Dermis microvascular lymphatic vessel endothelial cell (primary cell): ENCODE results near the gene ARHGAP18. TPM values are rescaled to one million over a fixed set of nuclear protein-coding genes. Genes with fewer than 3 reads are reported as not detected.
A peak's percentile ranks its signal among the peaks of the same experiment; 100 is the strongest.

ENCODE experiments used
- DNase-seq, 2 donors: peaks; one replicate each; pipeline versions ENCODE4 v3.0.0 to v3.0.0-alpha.2; 2010; ENCODE audit warnings: low read depth in 2 of 2
- total RNA-seq: library from RNA; depleted of rRNA; stranded (reverse); fragments of >200 nt; gene quantifications from 2 replicates; pipeline ENCODE4 v1.2.1, GENCODE V29; 2014

The ARHGAP18 gene
- total RNA-seq: 36.0 and 67.1 TPM in 2 replicates

DNA sequence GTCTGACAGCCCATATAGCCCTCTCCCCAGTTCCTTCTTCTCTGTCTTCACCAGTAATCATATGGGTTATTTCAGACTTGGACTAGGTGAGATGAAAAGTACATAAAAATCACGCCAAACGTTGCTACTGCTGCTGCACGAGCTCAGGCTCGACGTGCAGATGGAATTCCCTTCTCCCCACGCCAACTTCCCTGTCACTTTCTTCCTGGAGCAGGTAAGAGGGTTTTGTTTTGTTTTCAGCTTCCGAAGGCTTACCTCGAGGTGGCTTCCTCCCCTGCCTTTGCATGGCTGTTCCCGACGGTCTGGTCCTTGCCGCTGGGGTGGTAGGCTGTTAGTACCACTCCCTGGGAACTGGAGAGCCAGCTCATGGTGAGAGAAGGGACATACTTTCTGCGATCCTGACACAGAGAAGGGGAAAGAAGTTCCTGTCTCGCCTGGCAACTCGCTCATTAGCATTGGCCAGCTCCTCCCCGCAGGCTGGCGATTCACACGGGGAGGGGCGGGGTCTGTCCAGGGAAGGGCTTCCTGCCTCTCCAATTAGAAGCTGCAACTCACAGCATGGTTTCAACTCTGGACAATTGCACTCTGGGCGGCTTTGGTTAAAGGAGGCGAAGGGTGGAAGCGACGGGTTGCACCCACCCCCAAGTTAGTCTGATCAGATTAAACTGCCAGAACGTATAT lies at the start of gene ARHGAP18:
Gene ARHGAP18, minus strand, starts transcription at position 409 of the 681 bp plus-strand sequence. Its CDS starts 41 bp downstream, at position 368.
- peak; percentile 80 to 96 for DNase-seq

GRCh38 chr6:129755787-129756186 lies 45.8 kb upstream of the ARHGAP18 start:
- DNase-seq: no peak

DNA sequence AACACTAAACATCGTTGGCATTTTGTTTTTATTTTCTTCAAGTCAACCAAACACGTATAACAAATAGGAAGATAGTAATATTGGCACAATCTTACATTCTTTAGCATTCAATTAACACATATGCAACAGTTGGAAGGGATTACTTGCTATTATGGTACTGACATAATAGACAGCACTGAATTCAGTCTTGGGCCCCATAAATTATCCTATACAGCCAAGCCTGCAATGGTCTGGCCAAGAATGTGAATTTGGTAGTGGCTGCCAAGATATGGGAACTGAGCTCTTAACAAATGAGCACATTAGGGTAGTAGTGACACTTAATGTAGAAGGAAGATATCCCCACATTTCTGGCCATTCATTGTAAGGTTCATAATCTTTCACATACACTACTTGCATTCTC lies 44.8 kb upstream of the ARHGAP18 start:
- DNase-seq: no peak

DNA sequence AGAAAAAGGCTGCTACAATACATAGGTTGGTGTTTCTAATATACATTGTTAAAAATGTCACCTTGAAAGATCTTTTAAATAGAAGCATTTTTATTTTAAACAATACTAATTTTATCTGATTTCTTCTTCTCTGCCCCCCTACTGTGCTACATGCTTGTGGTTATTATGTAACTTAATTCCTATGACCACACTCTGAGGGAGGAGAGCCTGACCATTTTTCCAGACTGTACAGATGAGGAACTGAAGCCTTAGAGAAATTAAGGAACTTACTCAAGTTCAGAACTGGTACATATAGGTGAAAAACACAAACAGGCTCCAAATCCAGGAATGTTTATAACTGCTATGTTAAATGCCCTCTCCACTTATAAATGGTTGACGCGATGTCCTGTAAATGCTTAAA lies 43.4 kb upstream of the ARHGAP18 start:
- no peak for DNase-seq

DNA sequence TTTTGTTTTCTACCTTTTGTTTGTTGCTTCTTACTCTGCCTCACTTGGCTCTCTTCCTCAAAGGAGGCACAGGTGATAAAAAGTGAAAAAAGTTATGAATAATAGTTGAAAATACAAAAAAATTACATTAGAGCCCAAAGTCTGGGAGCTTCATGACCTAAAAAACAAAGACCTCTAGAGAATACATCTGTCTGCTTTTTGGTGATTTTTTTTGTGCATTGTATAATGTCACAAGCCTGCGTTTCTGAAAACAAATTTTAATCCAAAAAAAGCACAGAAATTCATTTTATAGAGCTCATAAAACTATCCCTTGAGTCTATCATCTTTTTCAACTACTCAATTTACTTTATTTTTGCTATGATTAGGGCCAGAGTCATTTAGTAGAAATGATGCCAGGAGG lies 41.4 kb upstream of the ARHGAP18 start:
- DNase-seq: no peak

DNA sequence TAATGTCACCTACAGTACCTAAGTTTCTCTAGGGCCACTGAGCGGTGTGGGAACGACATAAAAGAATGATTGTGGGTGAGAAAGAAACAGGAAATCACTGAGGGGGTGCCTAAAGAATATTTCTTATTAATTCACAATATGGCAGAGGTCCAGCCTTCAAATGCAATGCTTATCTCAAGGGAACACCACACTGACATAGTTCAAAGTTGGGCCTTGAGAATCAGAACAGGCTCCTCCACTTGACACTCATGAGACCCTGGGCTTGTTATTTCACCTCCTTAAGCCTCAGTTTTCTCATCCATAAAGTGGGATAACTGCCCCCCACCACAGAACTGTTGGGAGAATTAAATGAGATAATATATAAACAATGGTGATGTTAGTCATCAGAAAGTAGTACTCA lies 40.4 kb upstream of the ARHGAP18 start:
- DNase-seq: peak in 1 of 2 donors; percentile 25

GRCh38 chr6:129749749-129750120 lies 39.8 kb upstream of the ARHGAP18 start:
- DNase-seq: peak in 1 of 2 donors; percentile 62

DNA sequence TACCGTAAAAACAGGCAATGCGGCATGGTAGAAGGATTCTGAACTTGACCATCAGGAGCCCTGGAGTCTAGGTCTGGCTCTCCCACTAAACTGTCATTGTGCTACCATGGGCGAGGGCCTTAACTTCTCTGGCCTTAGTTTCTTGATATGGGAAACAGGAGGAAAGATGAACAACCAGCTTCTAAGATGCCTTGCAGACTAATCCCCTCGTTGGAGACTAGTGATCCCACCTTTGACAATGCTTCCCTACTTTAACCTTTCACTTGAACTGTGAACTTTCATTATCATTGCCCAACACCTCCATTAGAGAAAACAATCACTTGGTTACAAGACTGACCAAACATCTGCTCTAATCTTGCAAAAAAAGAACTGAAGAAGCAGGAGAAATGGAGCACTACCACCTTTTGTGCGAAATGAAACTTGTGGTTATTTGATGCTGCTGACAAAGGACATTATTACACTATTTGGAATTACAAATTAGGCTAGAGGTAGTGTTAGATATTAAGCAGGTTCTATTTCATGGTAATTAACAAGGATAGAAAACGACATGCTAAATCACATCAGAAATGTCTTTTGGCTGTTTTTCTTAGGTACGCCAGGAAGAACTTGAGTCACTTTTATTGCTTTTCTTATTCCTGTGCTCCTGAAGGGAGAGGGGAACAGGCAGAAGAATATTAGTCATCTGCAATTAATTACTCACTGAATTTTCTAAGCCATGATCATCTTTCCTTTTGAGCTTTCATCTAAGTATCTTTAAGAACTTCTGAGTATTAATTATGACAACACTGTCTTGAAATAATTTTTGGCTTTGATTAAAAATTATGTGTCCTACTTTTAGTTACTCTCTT lies 39.1 kb upstream of the ARHGAP18 start:
- DNase-seq: peak in 1 of 2 donors; percentile 65

GRCh38 chr6:129748212-129748900 lies 38.4 kb upstream of the ARHGAP18 start:
- DNase-seq: peak in 1 of 2 donors; percentile 66

DNA sequence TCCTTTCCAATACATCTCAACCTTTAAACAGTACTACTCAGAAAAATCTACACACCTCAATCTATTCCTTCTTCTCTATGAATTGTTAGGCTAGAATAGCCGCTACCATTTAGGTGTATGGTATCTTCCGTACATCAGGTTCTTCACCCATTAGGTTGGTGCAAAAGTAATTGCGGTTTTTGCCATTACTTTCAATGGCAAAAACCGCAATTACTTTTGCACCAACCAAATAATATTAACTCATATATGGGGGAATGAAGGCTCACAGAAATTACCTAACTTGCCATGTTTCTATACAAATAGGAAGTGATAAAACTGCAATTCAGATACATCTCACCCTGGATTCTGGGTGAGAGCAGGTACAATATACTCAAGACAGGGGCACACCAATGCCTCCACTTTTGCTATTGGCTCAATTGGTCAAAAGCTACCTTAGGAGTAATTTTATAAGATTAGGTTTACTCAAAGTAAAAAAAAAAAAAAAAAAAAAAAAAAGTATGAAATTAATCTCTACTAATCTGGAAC lies 37.7 kb upstream of the ARHGAP18 start:
- DNase-seq: no peak

DNA sequence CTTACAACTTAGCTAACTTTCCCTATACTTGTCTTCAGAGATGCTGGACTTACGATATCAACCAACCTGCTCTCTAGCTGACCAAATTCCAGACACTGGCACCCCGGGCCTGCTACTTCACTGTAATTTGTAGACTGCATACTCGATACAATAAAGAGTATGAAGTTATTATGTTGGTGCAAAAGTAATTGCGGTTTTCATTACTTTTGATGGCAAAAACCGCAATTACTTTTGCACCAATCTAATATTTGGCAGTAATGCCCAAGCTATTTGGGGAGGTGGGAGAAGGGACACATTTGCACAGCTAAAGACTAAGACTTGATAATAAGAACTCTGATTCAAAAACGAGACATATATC lies 34.9 kb upstream of the ARHGAP18 start:
- DNase-seq: no peak

DNA sequence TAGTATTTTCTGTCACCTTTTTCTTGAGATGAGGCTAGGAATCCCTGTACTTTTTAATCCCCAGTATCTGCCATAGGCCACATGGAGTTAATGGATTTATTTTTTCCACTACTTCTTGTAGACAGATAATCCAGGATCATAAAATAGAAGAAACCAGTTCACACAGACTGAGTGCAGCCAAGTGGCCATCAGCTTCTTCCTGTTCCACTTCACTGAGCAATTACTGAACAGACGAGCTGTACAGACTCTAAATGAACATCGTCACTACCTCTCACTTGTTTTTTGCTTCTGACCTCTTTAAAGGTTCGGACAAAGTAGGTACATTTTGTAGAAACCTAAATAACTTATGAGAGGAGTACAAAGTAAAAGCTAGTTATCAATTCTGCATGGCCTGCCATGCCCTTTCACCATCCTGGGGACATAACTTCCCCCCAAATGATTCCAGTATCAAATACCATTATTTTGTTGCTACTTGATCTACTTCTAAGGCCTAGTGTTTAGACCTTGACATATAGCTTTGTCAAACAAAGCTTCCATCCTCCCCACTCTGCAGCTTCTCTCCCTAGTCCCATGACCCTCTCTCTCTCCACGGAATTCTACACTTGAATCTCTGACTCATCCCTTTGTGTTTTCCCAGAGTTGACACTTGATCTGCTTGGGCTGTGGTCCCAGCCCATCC lies 34.4 kb upstream of the ARHGAP18 start:
- peak in 1 of 2 donors; percentile 90 for DNase-seq

GRCh38 chr6:129740013-129740412 lies 30.0 kb upstream of the ARHGAP18 start:
- peak in 1 of 2 donors; percentile 14 for DNase-seq

DNA sequence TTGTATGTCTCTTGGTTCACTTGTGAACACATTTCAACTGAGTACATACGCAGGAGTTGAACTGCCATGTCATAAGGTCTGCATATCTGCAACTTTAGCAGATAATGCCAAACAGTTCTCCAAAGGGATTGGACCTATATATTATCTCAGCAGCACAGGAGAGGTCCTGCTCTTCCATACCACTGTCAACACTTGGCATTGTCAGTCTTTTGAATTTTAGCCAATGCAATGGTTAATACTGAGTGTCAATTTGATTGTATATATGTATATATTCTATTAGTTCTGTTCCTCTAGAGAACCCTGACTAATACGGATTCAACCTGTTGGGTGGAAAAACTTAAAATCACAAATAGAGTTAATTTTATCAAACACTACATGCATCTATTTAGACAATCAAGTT lies 26.1 kb upstream of the ARHGAP18 start:
- no peak for DNase-seq

GRCh38 chr6:129733290-129733689 lies 23.3 kb upstream of the ARHGAP18 start:
- DNase-seq: peak in 1 of 2 donors; percentile 33

GRCh38 chr6:129732542-129732941 lies 22.6 kb upstream of the ARHGAP18 start:
- no peak for DNase-seq

DNA sequence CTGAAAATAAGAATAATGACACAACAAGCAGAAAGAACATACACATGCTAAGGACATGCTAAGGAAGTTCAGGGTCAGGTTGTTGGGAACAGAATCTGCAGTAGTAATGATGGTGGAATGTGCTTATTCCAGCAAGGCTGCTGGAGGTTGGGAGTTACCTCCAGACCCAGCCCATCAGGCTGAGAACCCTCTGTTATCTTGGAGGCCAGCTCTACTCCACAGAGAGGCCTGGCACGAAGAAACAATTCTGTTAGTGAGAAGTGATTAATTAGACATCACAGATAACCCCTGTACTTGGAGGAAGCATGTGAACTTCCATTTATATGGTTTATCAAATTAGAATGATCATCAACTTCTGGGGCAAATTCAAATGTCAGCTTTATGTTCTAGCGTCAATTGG lies 22.1 kb upstream of the ARHGAP18 start:
- DNase-seq: no peak

GRCh38 chr6:129731428-129731827 lies 21.5 kb upstream of the ARHGAP18 start:
- DNase-seq: no peak

DNA sequence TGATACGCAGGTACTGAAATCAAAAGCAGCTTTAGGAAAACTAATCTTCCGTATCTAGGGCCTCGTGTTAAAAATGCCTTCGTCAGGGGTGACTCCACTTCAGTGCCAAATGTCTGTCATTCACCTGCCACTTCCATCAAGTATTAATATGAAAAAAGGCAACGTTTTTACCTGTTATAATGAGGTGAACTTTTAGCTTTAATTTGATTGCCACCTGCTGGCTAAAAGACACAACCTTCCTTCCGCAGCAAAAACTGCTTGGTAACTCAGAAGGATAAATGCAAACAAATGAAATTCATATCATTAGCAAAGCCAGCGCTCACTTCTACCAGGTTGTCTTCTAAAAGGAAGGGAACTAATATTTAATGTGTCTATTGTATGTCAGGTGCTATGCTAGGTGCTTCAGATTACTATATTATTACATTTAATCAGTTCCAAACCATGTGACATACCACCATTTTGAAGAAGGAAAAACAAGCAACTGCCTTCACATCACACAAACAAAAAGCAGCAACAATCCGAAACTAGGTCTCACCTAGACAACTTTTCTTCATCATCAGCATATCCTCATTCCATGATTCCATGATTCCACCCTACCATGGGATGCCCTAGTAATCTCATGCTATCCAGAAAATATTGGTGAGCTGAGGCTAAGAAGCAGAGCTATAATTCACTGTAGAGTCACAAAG lies 20.6 kb upstream of the ARHGAP18 start:
- peak; percentile 56 to 59 for DNase-seq

GRCh38 chr6:129726650-129727049 lies 16.7 kb upstream of the ARHGAP18 start:
- DNase-seq: no peak

DNA sequence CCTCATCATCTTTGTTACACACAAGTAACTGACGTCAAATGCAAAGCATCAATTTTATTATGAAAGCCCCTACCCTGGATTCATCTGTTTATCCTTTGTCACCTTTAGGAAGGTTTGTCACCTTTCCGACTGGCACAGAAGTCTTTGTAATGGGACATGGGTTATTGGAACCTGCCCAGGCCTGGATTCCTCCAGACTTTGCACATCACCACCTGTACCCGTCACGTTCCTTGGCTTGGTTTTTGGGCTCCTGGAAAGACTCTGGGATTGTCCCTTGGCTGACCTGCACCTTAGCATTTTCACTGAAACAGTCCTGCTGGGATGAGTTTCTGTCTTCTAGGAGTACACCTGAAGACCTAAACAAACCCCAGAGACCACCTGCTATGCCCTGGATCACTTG lies 15.4 kb upstream of the ARHGAP18 start:
- DNase-seq: no peak
